NOMO-1 treated with dmso at 0.1 percent for 144 hours (cell line): ENCODE data around the gene SYNPO2.

ENCODE experiments used
- DNase-seq: peaks from one replicate; lab custom pipeline; 2025; ENCODE audit not compliant: unreplicated experiment; lab: John Stamatoyannopoulos, UW

The SYNPO2 gene

GRCh38 chr4:119104644-119105273 lies 216.1 kb downstream of the SYNPO2 start:
- no peak for DNase-seq

- DNase-seq = no peak
These were observed 217.0 kb downstream of the SYNPO2 start for GRCh38 chr4:119105605-119106004.

- no peak for DNase-seq
These were observed 217.7 kb downstream of the SYNPO2 start for GRCh38 chr4:119106036-119107000.

- DNase-seq = no peak
These were observed 221.5 kb downstream of the SYNPO2 start for GRCh38 chr4:119110121-119110520.
